ENCODE data around the gene AHNAK. TPM values are rescaled to one million over a fixed set of nuclear protein-coding genes. Genes with fewer than 3 reads are reported as not detected.

The AHNAK gene
- polyA plus RNA-seq, 2 of the 4 experiments (the other 2 are of a cell fraction) = 43.3 to 82.0 TPM

DNA sequence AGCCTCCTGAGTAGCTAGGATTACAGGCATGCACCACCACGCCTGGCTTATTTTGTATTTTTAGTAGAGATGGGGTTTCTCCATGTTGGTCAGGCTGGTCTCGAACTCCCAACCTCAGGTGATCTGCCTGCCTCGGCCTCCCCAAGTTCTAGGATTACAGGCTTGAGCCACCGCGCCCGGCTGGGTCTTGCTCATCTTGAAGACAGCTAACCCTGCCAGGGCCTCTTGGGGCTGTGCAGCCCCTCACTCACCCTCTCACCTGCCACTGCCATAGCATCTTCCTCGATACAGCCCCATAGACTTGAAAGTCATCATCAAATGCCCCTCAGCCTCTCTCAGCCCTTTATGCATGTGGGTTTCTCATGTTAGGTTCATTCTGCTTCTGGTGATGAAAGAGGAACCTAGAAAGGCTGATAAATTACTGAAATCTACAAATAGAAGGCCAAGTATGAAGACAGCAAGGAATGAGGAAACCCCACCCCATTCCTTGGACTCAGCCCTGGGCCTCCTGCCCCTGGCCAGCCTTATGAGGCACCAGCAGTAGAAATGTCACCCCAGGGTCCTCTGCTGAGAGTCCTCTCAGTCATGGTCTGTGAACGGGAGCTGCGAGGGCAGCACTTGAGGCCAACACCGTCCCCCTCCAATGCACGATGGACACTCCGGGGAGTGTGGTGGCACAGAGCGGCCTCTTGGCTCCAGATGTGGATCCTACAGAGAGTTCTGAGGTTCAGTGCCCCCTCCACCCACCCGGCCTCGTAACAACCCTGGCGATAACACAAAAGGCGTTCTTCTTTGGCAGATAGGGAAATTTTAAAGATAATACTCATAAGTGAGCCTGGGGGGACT lies 103.0 kb downstream of the AHNAK start:
- no peak for ATAC-seq
- TF ChIP-seq RNF2 (IDR thresholded peaks at IDR 0.05; ENCODE audit: borderline replicate concordance, low read depth) (no peak), NPAS2 (CRISPR knock-in tag; IDR thresholded peaks at IDR 0.05; ENCODE audit: borderline replicate concordance) (no peak), POLR2A (IDR thresholded peaks at IDR 0.05; ENCODE audit: low read length) (no peak), FOXS1 (CRISPR knock-in tag; IDR thresholded peaks at IDR 0.05) (no peak), CBX8 (IDR thresholded peaks at IDR 0.05) (no peak), MYC (IDR thresholded peaks at IDR 0.05; ENCODE audit: borderline replicate concordance, low read length) (no peak), JUN (IDR thresholded peaks at IDR 0.05) (no peak), RCOR1 (IDR thresholded peaks at IDR 0.05; ENCODE audit: low read depth, low read length) (no peak), NFE2L2 (conservative IDR thresholded peaks at IDR 0.05; ENCODE audit: low read length) (no peak), HDAC2 (IDR thresholded peaks at IDR 0.05) (no peak), SMC3 (IDR thresholded peaks at IDR 0.05) (no peak), BHLHE40 (IDR thresholded peaks at IDR 0.05; ENCODE audit: low read depth, low read length) (no peak), EP300 (IDR thresholded peaks at IDR 0.05) (no peak), ZC3H11A (IDR thresholded peaks at IDR 0.05) (no peak)
- TF ChIP-seq, protein P1, sequence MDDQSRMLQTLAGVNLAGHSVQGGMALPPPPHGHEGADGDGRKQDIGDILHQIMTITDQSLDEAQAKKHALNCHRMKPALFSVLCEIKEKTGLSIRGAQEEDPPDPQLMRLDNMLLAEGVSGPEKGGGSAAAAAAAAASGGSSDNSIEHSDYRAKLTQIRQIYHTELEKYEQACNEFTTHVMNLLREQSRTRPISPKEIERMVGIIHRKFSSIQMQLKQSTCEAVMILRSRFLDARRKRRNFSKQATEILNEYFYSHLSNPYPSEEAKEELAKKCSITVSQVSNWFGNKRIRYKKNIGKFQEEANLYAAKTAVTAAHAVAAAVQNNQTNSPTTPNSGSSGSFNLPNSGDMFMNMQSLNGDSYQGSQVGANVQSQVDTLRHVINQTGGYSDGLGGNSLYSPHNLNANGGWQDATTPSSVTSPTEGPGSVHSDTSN (IDR thresholded peaks at IDR 0.05) = no peak
- CTCF ChIA-PET = interaction anchor here (0.6 to 3.7 kb wide), 8 partner anchors 19 to 117 kb away, joined by 3 to 20 read pairs (median 4); no protein-coding TSS in a partner anchor
- peaks cover 21% of the 10 kb centered on the region for H3K4me1 ChIP-seq
- DNase-seq (ENCODE audit: low read depth in 1 of 2, low spot score in 1 of 2) = no peak
- WGBS (ENCODE audit: missing lambda C conversion rate) = 94% methylated on average over 16 of the region's 17 CpGs
- no peak overlapping the region for H3K4me2 ChIP-seq
- POLR2A ChIA-PET = no interaction called here
- H3K4me3 ChIP-seq = no peak overlapping the region
- peak overlapping the region in 1 of 2 experiments; percentile 9; a peak in 1 of 6 replicates for H3K27ac ChIP-seq
- no peak for FAIRE-seq
- no peaks in the 10 kb centered on the region for H3K9me3 ChIP-seq

GRCh38 chr11:62439785-62440602 lies 106.6 kb downstream of the AHNAK start:
- WGBS (ENCODE audit: missing lambda C conversion rate) = 69% methylated on average over 23 of the region's 23 CpGs
- Histone ChIP-seq H3K9me3 (no peaks in the 10 kb centered on the region), H3K4me3 (no peak overlapping the region), H3K27ac (peak overlapping the region; percentile 40 to 70; a peak in 5 of 6 replicates), H3K4me2 (peak overlapping the region; percentile 40; the same call in 2 of the 3 replicates), H3K4me1 (peaks cover 13% of the 10 kb centered on the region)
- DNase-seq (ENCODE audit: low read depth in 1 of 2, low spot score in 1 of 2) = no peak
- peak; percentile 28 to 56; a peak in 4 of 6 replicates for ATAC-seq
- no peak for FAIRE-seq
- TF ChIP-seq, protein P2, sequence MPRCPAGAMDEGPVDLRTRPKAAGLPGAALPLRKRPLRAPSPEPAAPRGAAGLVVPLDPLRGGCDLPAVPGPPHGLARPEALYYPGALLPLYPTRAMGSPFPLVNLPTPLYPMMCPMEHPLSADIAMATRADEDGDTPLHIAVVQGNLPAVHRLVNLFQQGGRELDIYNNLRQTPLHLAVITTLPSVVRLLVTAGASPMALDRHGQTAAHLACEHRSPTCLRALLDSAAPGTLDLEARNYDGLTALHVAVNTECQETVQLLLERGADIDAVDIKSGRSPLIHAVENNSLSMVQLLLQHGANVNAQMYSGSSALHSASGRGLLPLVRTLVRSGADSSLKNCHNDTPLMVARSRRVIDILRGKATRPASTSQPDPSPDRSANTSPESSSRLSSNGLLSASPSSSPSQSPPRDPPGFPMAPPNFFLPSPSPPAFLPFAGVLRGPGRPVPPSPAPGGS (IDR thresholded peaks at IDR 0.05) = no peak
- TF ChIP-seq HDAC2 (IDR thresholded peaks at IDR 0.05) (no peak), JUNB (IDR thresholded peaks at IDR 0.05) (no peak), KDM1A (IDR thresholded peaks at IDR 0.05; ENCODE audit: low read depth) (no peak), RCOR1 (IDR thresholded peaks at IDR 0.05; ENCODE audit: low read depth, low read length) (no peak), FOXS1 (CRISPR knock-in tag; IDR thresholded peaks at IDR 0.05) (no peak), CBX8 (IDR thresholded peaks at IDR 0.05) (no peak), KDM5A (IDR thresholded peaks at IDR 0.05) (no peak), ZNF302 (CRISPR knock-in tag; IDR thresholded peaks at IDR 0.05) (no peak)
- ChIA-PET POLR2A (no interaction called here), CTCF (interaction anchor here (0.6 to 2.0 kb wide), 5 partner anchors 12 to 103 kb away, joined by 3 to 10 read pairs (median 5); no protein-coding TSS in a partner anchor)

- H3K4me1 ChIP-seq = peaks cover 8% of the 10 kb centered on the region
- no peak overlapping the region for H3K4me3 ChIP-seq
- no peak overlapping the region for H3K4me2 ChIP-seq
- H3K27ac ChIP-seq = no peak overlapping the region
- ATAC-seq = no peak
- 67% methylated on average over 4 of the region's 4 CpGs for WGBS (ENCODE audit: missing lambda C conversion rate)
- DNase-seq (ENCODE audit: low read depth in 1 of 2, low spot score in 1 of 2) = no peak
- no peaks in the 10 kb centered on the region for H3K9me3 ChIP-seq
- ChIA-PET POLR2A (no interaction called here), CTCF (interaction anchor here (1.1 to 3.0 kb wide), 3 partner anchors 14 to 104 kb away, joined by 5 to 17 read pairs (median 10); no protein-coding TSS in a partner anchor)
- FAIRE-seq = no peak
- TF ChIP-seq HOXA7 (CRISPR knock-in tag; IDR thresholded peaks at IDR 0.05) = no peak
- no peak for TF ChIP-seq ATOH8 (CRISPR knock-in tag; IDR thresholded peaks at IDR 0.05; ENCODE audit: low read depth)
- no peak for TF ChIP-seq POLR2AphosphoS2 (conservative IDR thresholded peaks at IDR 0.05; ENCODE audit: low read length)
- no peak for TF ChIP-seq HOXB13 (CRISPR knock-in tag; IDR thresholded peaks at IDR 0.05; ENCODE audit: low read depth)
- no peak for TF ChIP-seq RFX5 (IDR thresholded peaks at IDR 0.05)
- no peak for TF ChIP-seq HES2 (IDR thresholded peaks at IDR 0.05)
- TF ChIP-seq NR3C1 (IDR thresholded peaks at IDR 0.05) = no peak
- no peak for TF ChIP-seq ZNF302 (CRISPR knock-in tag; IDR thresholded peaks at IDR 0.05)
- no peak for TF ChIP-seq USF2 (IDR thresholded peaks at IDR 0.05)
- TF ChIP-seq CHD4 (IDR thresholded peaks at IDR 0.05; ENCODE audit: borderline replicate concordance) = no peak
- no peak for TF ChIP-seq EHF (CRISPR knock-in tag; IDR thresholded peaks at IDR 0.05)
These were observed 108.0 kb downstream of the AHNAK start for GRCh38 chr11:62438641-62439040.

Data from A549 (cell line).